Gastroesophageal sphincter (tissue), 4 donors: ENCODE measurements around the gene AZIN2. TPM values are rescaled to one million over a fixed set of nuclear protein-coding genes. Genes with fewer than 3 reads are reported as not detected.

Source experiments
- ATAC-seq: fragments of 150-250 bp; one replicate; pipeline ENCODE4 v1.9.1; 2016; ENCODE audit warnings: mild to moderate bottlenecking, moderate library complexity
- H3K27ac ChIP-seq, 4 donors: fragments of 200-600 bp; sonication (generic) in 3 of 4; 1 replicate in 3 of 4; 2 replicates in 1 of 4; pipeline ENCODE4 v1.5.1; 2016 to 2019
- H3K27me3 ChIP-seq: fragments of 200-600 bp; sonication (generic); one replicate; pipeline ENCODE4 v1.5.1; 2019
- H3K36me3 ChIP-seq, 2 donors: fragments of 200-600 bp; sonication (generic); one replicate each; pipeline ENCODE4 v1.5.1; 2019; ENCODE audit warnings: control low read depth in 1 of 2
- H3K4me1 ChIP-seq, 3 donors: fragments of 200-600 bp; sonication (generic); 1 replicate in 2 of 3; 2 replicates in 1 of 3; pipeline ENCODE4 v1.5.1; 2016 to 2019; ENCODE audit warnings: control low read depth in 2 of 3
- H3K4me3 ChIP-seq, 2 donors: fragments of 200-600 bp; sonication (generic); one replicate each; pipeline ENCODE4 v1.5.1; 2019; ENCODE audit warnings: mild to moderate bottlenecking in 1 of 2, moderate library complexity in 1 of 2
- H3K9me3 ChIP-seq, 3 donors: fragments of 200-600 bp; sonication (generic); one replicate each; pipeline ENCODE4 v1.5.1; 2017 to 2019; ENCODE audit warnings: control low read depth in 2 of 3
- CTCF ChIP-seq, 4 experiments: fragments of 200-600 bp in 2 of 4; fragments of 450-650 bp in 2 of 4; sonication (generic) in 1 of 4; IDR thresholded peaks; one replicate each; pipeline ENCODE4 v1.5.1; 2017 to 2019; ENCODE audit warnings: antibody characterized with exemption in 4 of 4, mild to moderate bottlenecking in 2 of 4, moderate library complexity in 2 of 4
- EP300 ChIP-seq: sonication (generic); formaldehyde crosslinking; IDR thresholded peaks from one replicate; pipeline ENCODE4 v1.6.1; 2017; ENCODE audit warnings: antibody characterized with exemption, mild to moderate bottlenecking
- POLR2A ChIP-seq, 2 donors: fragments of 450-650 bp; IDR thresholded peaks; one replicate each; pipeline ENCODE4 v1.6.1; 2017; ENCODE audit warnings: antibody characterized with exemption in 2 of 2, mild to moderate bottlenecking in 2 of 2, moderate library complexity in 1 of 2
- POLR2AphosphoS5 ChIP-seq: sonication (generic); formaldehyde crosslinking; IDR thresholded peaks from one replicate; pipeline ENCODE4 v1.6.1; 2017; ENCODE audit warnings: antibody characterized with exemption
- WGBS, 2 donors: methylation state at CpG; one replicate each; pipeline ENCODE4 v1.1.5; 2018; ENCODE audit warnings: low coverage in 1 of 2; 5-methylcytosine and 5-hydroxymethylcytosine counted together
- total RNA-seq, 4 donors: library from RNA; depleted of rRNA; stranded (reverse); fragments of >200 nt; gene quantifications; one replicate each; pipeline ENCODE4 v1.1.0, GENCODE V29; 2016

The AZIN2 gene
- total RNA-seq, 4 donors from 2014 or later, result 0.31 to 6.4 (median 2.8) TPM

- peaks cover 0 to 59% of the 10 kb centered on the region in 2 donors for H3K36me3 ChIP-seq
- TF ChIP-seq EP300, result no peak
- no peak for TF ChIP-seq POLR2AphosphoS5
- TF ChIP-seq CTCF (IDR thresholded peaks at IDR 0.05), result no peak
- TF ChIP-seq POLR2A (IDR thresholded peaks at IDR 0.05), result no peak
- H3K27me3 ChIP-seq, result no peaks in the 10 kb centered on the region
- ATAC-seq, result no peak
- H3K27ac ChIP-seq, result no peak overlapping the region
- no peak overlapping the region for H3K4me3 ChIP-seq
- H3K4me1 ChIP-seq, result peaks cover 0 to 34% (median 4%) of the 10 kb centered on the region in 3 donors
- H3K9me3 ChIP-seq, result no peaks in the 10 kb centered on the region
- WGBS, 2 donors, result 88 to 96% methylated on average over 1 to 4 of the region's 7 CpGs
These were observed 68.7 kb downstream of the AZIN2 start for GRCh38 chr1:33149453-33150190.

- 97 to 100% methylated on average over 1 to 3 of the region's 4 CpGs for WGBS, 2 donors
- no peak overlapping the region for H3K27ac ChIP-seq
- H3K9me3 ChIP-seq, result no peaks in the 10 kb centered on the region
- no peaks in the 10 kb centered on the region for H3K27me3 ChIP-seq
- ATAC-seq, result no peak
- TF ChIP-seq EP300 (no peak), POLR2A (IDR thresholded peaks at IDR 0.05) (no peak), CTCF (IDR thresholded peaks at IDR 0.05) (no peak), POLR2AphosphoS5 (no peak)
- H3K4me1 ChIP-seq, result peaks cover 0 to 34% (median 4%) of the 10 kb centered on the region in 3 donors
- no peak overlapping the region for H3K4me3 ChIP-seq
- H3K36me3 ChIP-seq, result peaks cover 0 to 52% of the 10 kb centered on the region in 2 donors
These were observed 69.6 kb downstream of the AZIN2 start for GRCh38 chr1:33150522-33150921.

- Histone ChIP-seq H3K4me3 (no peak overlapping the region), H3K36me3 (peaks cover 0 to 46% of the 10 kb centered on the region in 2 donors), H3K9me3 (no peaks in the 10 kb centered on the region), H3K27ac (peak overlapping the region in 1 of 4 donors; percentile 76), H3K4me1 (peaks cover 0 to 38% (median 4%) of the 10 kb centered on the region in 3 donors), H3K27me3 (no peaks in the 10 kb centered on the region)
- no peak for TF ChIP-seq EP300
- TF ChIP-seq CTCF (IDR thresholded peaks at IDR 0.05), result no peak
- no peak for TF ChIP-seq POLR2AphosphoS5
- no peak for TF ChIP-seq POLR2A (IDR thresholded peaks at IDR 0.05)
- ATAC-seq, result no peak
- 100% methylated on average over 1 of the region's 7 CpGs; no CpG with 5 or more reads in 1 of the 2 donors for whole genome bisulfite sequencing, 2 donors
These were observed 70.2 kb downstream of the AZIN2 start for GRCh38 chr1:33151116-33151515.

- H3K27ac ChIP-seq, result peak overlapping the region; percentile 3 to 76 (median 63)
- H3K27me3 ChIP-seq, result no peaks in the 10 kb centered on the region
- TF ChIP-seq POLR2A (IDR thresholded peaks at IDR 0.05) (no peak), POLR2AphosphoS5 (peak; percentile 33)
- peaks cover 0 to 42% (median 4%) of the 10 kb centered on the region in 3 donors for H3K4me1 ChIP-seq
- peak; percentile 91 for ATAC-seq
- 79% methylated on average over 2 of the region's 2 CpGs; no CpG with 5 or more reads in 1 of the 2 donors for WGBS, 2 donors
- no peaks in the 10 kb centered on the region for H3K9me3 ChIP-seq
- H3K4me3 ChIP-seq, result no peak overlapping the region
- H3K36me3 ChIP-seq, result peaks cover 0 to 37% of the 10 kb centered on the region in 2 donors
These were observed 71.9 kb downstream of the AZIN2 start for GRCh38 chr1:33152685-33153432.

GRCh38 chr1:33153650-33154049, 72.7 kb downstream of the AZIN2 start:
- H3K4me1 ChIP-seq, result peaks cover 0 to 42% (median 4%) of the 10 kb centered on the region in 3 donors
- no peak overlapping the region for H3K4me3 ChIP-seq
- H3K27me3 ChIP-seq, result no peaks in the 10 kb centered on the region
- no peaks in the 10 kb centered on the region for H3K9me3 ChIP-seq
- peak overlapping the region in 3 of 4 donors; percentile 51 to 76 (median 56) for H3K27ac ChIP-seq
- ATAC-seq, result no peak
- 94 to 100% methylated on average over 1 to 2 of the region's 2 CpGs for WGBS, 2 donors
- peaks cover 0 to 41% of the 10 kb centered on the region in 2 donors for H3K36me3 ChIP-seq
- TF ChIP-seq POLR2AphosphoS5 (no peak), POLR2A (IDR thresholded peaks at IDR 0.05) (no peak), EP300 (no peak), CTCF (IDR thresholded peaks at IDR 0.05) (no peak)
